HEK293 (cell line): ENCODE data around the gene ARRDC2.

ENCODE experiments used
- KLF9 ChIP-seq: fragments of 450-650 bp; formaldehyde crosslinking; IDR thresholded peaks from 2 replicates; pipeline ENCODE4 v1.5.1; 2016; ENCODE audit warnings: missing biosample characterization, missing genetic modification characterization, low read depth
- OVOL3 ChIP-seq: fragments of 450-650 bp; formaldehyde crosslinking; IDR thresholded peaks from 2 replicates; pipeline ENCODE4 v1.5.1; 2016; ENCODE audit warnings: missing biosample characterization, missing genetic modification characterization
- SP2 ChIP-seq: fragments of 450-650 bp; formaldehyde crosslinking; IDR thresholded peaks from 2 replicates; pipeline ENCODE4 v1.5.1; 2016; ENCODE audit warnings: missing biosample characterization, missing genetic modification characterization
- ZBTB20 ChIP-seq: fragments of 450-650 bp; formaldehyde crosslinking; IDR thresholded peaks from 2 replicates; pipeline ENCODE4 v1.5.1; 2016; ENCODE audit warnings: missing biosample characterization, missing genetic modification characterization
- ZBTB21 ChIP-seq: fragments of 450-650 bp; formaldehyde crosslinking; IDR thresholded peaks from 2 replicates; pipeline ENCODE4 v1.5.1; 2017; ENCODE audit warnings: missing biosample characterization, missing genetic modification characterization
- ZFP3 ChIP-seq: fragments of 450-650 bp; formaldehyde crosslinking; IDR thresholded peaks from 2 replicates; pipeline ENCODE4 v1.5.1; 2016; ENCODE audit warnings: low read depth, missing biosample characterization, missing genetic modification characterization
- TF ChIP-seq, protein P1 (sequence below): fragments of 450-650 bp; formaldehyde crosslinking; IDR thresholded peaks from 2 replicates; pipeline ENCODE4 v1.5.1; 2016; ENCODE audit warnings: missing biosample characterization, missing genetic modification characterization
- TF ChIP-seq, protein P2 (sequence below): fragments of 450-650 bp; formaldehyde crosslinking; IDR thresholded peaks from 2 replicates; pipeline ENCODE4 v1.5.1; 2017; ENCODE audit warnings: missing biosample characterization, missing genetic modification characterization

DNA sequence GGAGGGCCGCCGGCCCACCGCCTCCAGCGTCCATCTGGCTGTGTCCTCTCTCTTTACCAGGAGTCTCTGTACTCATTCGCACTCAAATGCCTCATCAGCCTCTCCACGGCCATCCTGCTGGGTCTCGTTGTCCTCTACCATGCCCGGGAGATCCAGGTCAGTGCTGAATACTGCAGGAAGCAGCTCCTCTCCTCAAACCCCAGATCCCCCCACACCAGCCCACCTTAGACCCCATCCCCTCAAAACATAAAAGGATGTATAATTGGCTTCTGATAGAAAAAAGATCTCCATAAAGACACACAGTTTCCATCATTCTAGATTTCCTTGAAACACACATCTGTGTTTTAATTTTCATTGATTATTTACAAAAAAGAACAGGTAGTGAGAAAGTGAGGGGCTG, 32.9 kb upstream of the ARRDC2 start:
- TF ChIP-seq, protein P1, sequence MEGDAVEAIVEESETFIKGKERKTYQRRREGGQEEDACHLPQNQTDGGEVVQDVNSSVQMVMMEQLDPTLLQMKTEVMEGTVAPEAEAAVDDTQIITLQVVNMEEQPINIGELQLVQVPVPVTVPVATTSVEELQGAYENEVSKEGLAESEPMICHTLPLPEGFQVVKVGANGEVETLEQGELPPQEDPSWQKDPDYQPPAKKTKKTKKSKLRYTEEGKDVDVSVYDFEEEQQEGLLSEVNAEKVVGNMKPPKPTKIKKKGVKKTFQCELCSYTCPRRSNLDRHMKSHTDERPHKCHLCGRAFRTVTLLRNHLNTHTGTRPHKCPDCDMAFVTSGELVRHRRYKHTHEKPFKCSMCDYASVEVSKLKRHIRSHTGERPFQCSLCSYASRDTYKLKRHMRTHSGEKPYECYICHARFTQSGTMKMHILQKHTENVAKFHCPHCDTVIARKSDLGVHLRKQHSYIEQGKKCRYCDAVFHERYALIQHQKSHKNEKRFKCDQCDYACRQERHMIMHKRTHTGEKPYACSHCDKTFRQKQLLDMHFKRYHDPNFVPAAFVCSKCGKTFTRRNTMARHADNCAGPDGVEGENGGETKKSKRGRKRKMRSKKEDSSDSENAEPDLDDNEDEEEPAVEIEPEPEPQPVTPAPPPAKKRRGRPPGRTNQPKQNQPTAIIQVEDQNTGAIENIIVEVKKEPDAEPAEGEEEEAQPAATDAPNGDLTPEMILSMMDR, result no peak
- TF ChIP-seq OVOL3 (no peak), KLF9 (tag by site-specific recombination) (no peak), ZBTB21 (tag by site-specific recombination) (no peak), ZFP3 (tag by site-specific recombination) (no peak), ZBTB20 (tag by site-specific recombination) (no peak), SP2 (no peak)
- TF ChIP-seq, protein P2, sequence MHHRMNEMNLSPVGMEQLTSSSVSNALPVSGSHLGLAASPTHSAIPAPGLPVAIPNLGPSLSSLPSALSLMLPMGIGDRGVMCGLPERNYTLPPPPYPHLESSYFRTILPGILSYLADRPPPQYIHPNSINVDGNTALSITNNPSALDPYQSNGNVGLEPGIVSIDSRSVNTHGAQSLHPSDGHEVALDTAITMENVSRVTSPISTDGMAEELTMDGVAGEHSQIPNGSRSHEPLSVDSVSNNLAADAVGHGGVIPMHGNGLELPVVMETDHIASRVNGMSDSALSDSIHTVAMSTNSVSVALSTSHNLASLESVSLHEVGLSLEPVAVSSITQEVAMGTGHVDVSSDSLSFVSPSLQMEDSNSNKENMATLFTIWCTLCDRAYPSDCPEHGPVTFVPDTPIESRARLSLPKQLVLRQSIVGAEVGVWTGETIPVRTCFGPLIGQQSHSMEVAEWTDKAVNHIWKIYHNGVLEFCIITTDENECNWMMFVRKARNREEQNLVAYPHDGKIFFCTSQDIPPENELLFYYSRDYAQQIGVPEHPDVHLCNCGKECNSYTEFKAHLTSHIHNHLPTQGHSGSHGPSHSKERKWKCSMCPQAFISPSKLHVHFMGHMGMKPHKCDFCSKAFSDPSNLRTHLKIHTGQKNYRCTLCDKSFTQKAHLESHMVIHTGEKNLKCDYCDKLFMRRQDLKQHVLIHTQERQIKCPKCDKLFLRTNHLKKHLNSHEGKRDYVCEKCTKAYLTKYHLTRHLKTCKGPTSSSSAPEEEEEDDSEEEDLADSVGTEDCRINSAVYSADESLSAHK, result no peak
